Measurements from ENCODE around the gene KRTAP17-1. TPM values are rescaled to one million over a fixed set of nuclear protein-coding genes. Genes with fewer than 3 reads are reported as not detected.

The KRTAP17-1 gene
- total RNA-seq, 1 experiment from 2014 or later = not detected

GRCh38 chr17:41352597-41353366 lies 37.3 kb upstream of the KRTAP17-1 start (continued):
- TF ChIP-seq, protein P1, sequence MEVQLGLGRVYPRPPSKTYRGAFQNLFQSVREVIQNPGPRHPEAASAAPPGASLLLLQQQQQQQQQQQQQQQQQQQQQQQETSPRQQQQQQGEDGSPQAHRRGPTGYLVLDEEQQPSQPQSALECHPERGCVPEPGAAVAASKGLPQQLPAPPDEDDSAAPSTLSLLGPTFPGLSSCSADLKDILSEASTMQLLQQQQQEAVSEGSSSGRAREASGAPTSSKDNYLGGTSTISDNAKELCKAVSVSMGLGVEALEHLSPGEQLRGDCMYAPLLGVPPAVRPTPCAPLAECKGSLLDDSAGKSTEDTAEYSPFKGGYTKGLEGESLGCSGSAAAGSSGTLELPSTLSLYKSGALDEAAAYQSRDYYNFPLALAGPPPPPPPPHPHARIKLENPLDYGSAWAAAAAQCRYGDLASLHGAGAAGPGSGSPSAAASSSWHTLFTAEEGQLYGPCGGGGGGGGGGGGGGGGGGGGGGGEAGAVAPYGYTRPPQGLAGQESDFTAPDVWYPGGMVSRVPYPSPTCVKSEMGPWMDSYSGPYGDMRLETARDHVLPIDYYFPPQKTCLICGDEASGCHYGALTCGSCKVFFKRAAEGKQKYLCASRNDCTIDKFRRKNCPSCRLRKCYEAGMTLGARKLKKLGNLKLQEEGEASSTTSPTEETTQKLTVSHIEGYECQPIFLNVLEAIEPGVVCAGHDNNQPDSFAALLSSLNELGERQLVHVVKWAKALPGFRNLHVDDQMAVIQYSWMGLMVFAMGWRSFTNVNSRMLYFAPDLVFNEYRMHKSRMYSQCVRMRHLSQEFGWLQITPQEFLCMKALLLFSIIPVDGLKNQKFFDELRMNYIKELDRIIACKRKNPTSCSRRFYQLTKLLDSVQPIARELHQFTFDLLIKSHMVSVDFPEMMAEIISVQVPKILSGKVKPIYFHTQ (CRISPR knock-in tag; IDR thresholded peaks at IDR 0.05) = no peak
- TF ChIP-seq, protein P2, sequence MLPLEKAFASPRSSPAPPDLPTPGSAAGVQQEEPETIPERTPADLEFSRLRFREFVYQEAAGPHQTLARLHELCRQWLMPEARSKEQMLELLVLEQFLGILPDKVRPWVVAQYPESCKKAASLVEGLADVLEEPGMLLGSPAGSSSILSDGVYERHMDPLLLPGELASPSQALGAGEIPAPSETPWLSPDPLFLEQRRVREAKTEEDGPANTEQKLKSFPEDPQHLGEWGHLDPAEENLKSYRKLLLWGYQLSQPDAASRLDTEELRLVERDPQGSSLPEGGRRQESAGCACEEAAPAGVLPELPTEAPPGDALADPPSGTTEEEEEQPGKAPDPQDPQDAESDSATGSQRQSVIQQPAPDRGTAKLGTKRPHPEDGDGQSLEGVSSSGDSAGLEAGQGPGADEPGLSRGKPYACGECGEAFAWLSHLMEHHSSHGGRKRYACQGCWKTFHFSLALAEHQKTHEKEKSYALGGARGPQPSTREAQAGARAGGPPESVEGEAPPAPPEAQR (CRISPR knock-in tag; IDR thresholded peaks at IDR 0.05) = no peak
- TF ChIP-seq JAZF1 (CRISPR knock-in tag; IDR thresholded peaks at IDR 0.05) = no peak
- TF ChIP-seq, protein P3, sequence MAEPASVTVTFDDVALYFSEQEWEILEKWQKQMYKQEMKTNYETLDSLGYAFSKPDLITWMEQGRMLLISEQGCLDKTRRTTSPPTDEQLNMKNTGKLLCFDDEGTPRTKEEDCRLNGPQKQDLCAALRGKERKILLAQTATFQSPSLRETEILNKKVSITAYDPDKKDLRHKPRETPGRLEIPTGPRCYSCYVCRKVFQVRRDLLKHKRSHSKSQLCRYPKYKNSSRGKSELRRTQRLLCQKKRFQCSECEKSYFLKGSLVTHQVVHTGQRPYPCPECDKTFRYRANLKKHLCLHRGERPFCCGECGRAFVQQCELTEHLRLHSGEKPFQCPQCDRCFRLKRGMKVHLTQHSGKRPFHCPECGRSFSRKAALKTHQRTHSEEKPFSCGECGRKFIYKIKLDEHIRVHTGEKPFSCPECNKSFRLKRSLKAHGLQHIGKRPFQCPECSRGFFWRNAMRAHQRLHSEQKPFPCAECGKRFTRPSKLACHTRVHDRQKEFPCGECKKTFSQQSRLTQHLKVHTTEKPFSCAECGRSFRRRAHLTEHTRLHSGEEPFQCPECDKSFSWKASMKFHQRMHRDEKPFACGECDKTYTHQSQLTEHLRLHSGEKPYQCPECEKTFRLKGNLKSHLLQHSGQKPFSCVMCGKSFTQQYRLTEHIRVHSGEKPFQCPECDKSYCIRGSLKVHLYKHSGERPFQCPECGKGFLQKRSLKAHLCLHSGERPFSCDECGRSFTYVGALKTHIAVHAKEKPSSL (CRISPR knock-in tag; conservative IDR thresholded peaks at IDR 0.05) = no peak
- TF ChIP-seq EMX1 (CRISPR knock-in tag; IDR thresholded peaks at IDR 0.05) = no peak
- no peak for TF ChIP-seq ATF2 (CRISPR knock-in tag; IDR thresholded peaks at IDR 0.05; ENCODE audit: borderline replicate concordance, low read depth)
- TF ChIP-seq, protein P4, sequence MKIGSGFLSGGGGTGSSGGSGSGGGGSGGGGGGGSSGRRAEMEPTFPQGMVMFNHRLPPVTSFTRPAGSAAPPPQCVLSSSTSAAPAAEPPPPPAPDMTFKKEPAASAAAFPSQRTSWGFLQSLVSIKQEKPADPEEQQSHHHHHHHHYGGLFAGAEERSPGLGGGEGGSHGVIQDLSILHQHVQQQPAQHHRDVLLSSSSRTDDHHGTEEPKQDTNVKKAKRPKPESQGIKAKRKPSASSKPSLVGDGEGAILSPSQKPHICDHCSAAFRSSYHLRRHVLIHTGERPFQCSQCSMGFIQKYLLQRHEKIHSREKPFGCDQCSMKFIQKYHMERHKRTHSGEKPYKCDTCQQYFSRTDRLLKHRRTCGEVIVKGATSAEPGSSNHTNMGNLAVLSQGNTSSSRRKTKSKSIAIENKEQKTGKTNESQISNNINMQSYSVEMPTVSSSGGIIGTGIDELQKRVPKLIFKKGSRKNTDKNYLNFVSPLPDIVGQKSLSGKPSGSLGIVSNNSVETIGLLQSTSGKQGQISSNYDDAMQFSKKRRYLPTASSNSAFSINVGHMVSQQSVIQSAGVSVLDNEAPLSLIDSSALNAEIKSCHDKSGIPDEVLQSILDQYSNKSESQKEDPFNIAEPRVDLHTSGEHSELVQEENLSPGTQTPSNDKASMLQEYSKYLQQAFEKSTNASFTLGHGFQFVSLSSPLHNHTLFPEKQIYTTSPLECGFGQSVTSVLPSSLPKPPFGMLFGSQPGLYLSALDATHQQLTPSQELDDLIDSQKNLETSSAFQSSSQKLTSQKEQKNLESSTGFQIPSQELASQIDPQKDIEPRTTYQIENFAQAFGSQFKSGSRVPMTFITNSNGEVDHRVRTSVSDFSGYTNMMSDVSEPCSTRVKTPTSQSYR (CRISPR knock-in tag; IDR thresholded peaks at IDR 0.05) = no peak
- TF ChIP-seq TCF7 (CRISPR knock-in tag; IDR thresholded peaks at IDR 0.05; ENCODE audit: low read depth) = no peak
- TF ChIP-seq ZNF121 (CRISPR knock-in tag; IDR thresholded peaks at IDR 0.05) = no peak
- TF ChIP-seq SMAD3 (CRISPR knock-in tag; IDR thresholded peaks at IDR 0.05; ENCODE audit: borderline replicate concordance) = no peak
- no peak for TF ChIP-seq IRF1 (CRISPR knock-in tag; IDR thresholded peaks at IDR 0.05)

DNA sequence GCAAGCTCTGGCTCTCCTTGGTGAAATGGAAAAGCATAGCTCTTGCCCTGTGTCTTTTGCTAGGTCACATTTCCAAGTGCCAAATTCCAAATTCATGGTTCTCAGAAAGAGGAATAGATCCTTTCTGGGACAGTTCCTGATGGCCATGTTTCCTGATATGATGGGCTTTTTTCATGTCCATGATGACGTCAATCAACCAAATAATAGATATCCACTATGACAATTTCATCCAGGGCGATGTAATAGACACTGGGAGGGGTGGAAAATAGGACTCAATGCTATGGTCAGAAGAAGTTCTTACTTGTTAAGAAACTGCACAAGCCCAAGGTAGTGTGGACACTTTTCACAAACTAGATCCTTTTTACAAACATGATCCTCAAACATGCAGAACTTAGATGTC lies 35.7 kb upstream of the KRTAP17-1 start:
- ChIA-PET POLR2A (no interaction called here), CTCF (no interaction called here)
- Mint-ChIP-seq H3K4me3 (no peak overlapping the region), H3K9me3 (0 out of 2 replicates have a peak, but pooled peaks cover 7% of the 10 kb centered on the region), H3K36me3 (no peaks in the 10 kb centered on the region), H3K27ac (no peak overlapping the region), H3K4me1 (no peaks in the 10 kb centered on the region), H3K27me3 (ENCODE audit: low read depth) (peaks cover 5% of the 10 kb centered on the region)
- no peak for DNase-seq (ENCODE audit: low spot score)
- ATAC-seq = no peak
- TF ChIP-seq NR2C2 (CRISPR knock-in tag; IDR thresholded peaks at IDR 0.05) (no peak), ERG (CRISPR knock-in tag; IDR thresholded peaks at IDR 0.05) (no peak), OVOL2 (CRISPR knock-in tag; IDR thresholded peaks at IDR 0.05; ENCODE audit: borderline replicate concordance) (no peak), TEAD4 (CRISPR knock-in tag; IDR thresholded peaks at IDR 0.05) (no peak), ARID4B (CRISPR knock-in tag; IDR thresholded peaks at IDR 0.05; ENCODE audit: borderline replicate concordance) (no peak), IRF1 (CRISPR knock-in tag; IDR thresholded peaks at IDR 0.05) (no peak)
